Spleen (tissue), 7 donors: ENCODE data around the gene STARD7.
"Not testable (repeated sequence)": the region's sequence is repeated elsewhere in the genome, so short reads cannot be mapped to it uniquely, and the experiment has no call there.

Experiments
- CTCF ChIP-seq, 11 experiments: fragments of 200-600 bp in 7 of 11; fragments of 450-650 bp in 4 of 11; sonication (generic) in 4 of 11; IDR thresholded peaks in 8 of 11; conservative IDR thresholded peaks in 3 of 11; 1 replicate in 7 of 11; 2 replicates in 4 of 11; pipeline versions ENCODE4 v1.4.0 to v1.8.0; 2016 to 2021; ENCODE audit warnings: antibody characterized with exemption in 11 of 11, inconsistent platforms in 4 of 11, mild to moderate bottlenecking in 1 of 11
- POLR2A ChIP-seq, 3 donors: fragments of 450-650 bp; IDR thresholded peaks; one replicate each; pipeline ENCODE4 v1.5.1; 2017; ENCODE audit warnings: antibody characterized with exemption in 3 of 3, mild to moderate bottlenecking in 1 of 3
- POLR2AphosphoS5 ChIP-seq, 3 donors: sonication (generic); formaldehyde crosslinking; IDR thresholded peaks; one replicate each; pipeline ENCODE4 v1.5.1; 2017; ENCODE audit warnings: antibody characterized with exemption in 3 of 3
- donor health status: DM: no; HTN: no; CAD: no; lungs with moderate emphysema.
- donor health status: DM: no; HTN: no; CAD: no.
- donor health status: DM: no; HTN: no; CAD: no.

GRCh38 chr2:96160366-96160765 lies 48.3 kb downstream of the STARD7 start:
- TF ChIP-seq CTCF (IDR thresholded peaks at IDR 0.05 in 8 of 11, conservative IDR thresholded peaks at IDR 0.05 in 3 of 11); POLR2A (IDR thresholded peaks at IDR 0.05); POLR2AphosphoS5 (IDR thresholded peaks at IDR 0.05): not testable (repeated sequence)
